OCI-LY1 (cell line): ENCODE measurements around the gene CIAPIN1.
"Not testable (repeated sequence)": the region's sequence is repeated elsewhere in the genome, so short reads cannot be mapped to it uniquely, and the experiment has no call there.

Source experiments
- EZH2 ChIP-seq: fragments of 200-600 bp; sonication (generic), shearing (Covaris generic); IDR thresholded peaks from 2 replicates; pipeline ENCODE4 v1.8.0; 2017; ENCODE audit warnings: borderline replicate concordance, mixed run types, mild to moderate bottlenecking, antibody characterized with exemption, low read length, moderate library complexity, mixed read lengths
- TF ChIP-seq, protein P1 (sequence below): fragments of 200-600 bp; sonication (generic), shearing (Covaris generic); IDR thresholded peaks from 2 replicates; pipeline ENCODE4 v1.5.1; 2017; ENCODE audit warnings: mild to moderate bottlenecking, antibody characterized with exemption, low read length, moderate library complexity, mixed read lengths

GRCh38 chr16:57440551-57440950 is 6.6 kb downstream of the CIAPIN1 start:
- TF ChIP-seq, protein P1, sequence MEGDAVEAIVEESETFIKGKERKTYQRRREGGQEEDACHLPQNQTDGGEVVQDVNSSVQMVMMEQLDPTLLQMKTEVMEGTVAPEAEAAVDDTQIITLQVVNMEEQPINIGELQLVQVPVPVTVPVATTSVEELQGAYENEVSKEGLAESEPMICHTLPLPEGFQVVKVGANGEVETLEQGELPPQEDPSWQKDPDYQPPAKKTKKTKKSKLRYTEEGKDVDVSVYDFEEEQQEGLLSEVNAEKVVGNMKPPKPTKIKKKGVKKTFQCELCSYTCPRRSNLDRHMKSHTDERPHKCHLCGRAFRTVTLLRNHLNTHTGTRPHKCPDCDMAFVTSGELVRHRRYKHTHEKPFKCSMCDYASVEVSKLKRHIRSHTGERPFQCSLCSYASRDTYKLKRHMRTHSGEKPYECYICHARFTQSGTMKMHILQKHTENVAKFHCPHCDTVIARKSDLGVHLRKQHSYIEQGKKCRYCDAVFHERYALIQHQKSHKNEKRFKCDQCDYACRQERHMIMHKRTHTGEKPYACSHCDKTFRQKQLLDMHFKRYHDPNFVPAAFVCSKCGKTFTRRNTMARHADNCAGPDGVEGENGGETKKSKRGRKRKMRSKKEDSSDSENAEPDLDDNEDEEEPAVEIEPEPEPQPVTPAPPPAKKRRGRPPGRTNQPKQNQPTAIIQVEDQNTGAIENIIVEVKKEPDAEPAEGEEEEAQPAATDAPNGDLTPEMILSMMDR: not testable (repeated sequence)
- TF ChIP-seq EZH2: not testable (repeated sequence)
